ENCODE results near the gene SLC7A9.
"Not testable (repeated sequence)": the region's sequence is repeated elsewhere in the genome, so short reads cannot be mapped to it uniquely, and the experiment has no call there.

DNA sequence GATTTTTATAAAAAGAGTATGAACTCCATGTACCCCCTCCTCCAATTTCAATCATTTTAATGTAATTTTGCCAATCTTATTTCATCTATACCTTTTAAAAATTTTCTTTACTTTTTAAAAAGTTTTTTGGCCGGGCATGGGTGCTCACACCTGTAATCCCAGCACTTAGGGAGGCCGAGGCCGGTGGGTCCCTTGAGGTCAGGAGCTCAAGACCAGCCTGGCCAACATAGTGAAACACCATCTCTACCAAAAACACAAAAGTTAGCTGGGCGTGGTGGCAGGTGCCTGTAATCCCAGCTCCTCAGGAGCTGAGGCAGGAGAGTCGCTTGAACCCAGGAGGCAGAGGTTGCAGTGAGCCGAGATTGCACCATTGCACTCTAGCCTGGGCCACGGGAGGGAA lies 36.2 kb downstream of the SLC7A9 start:
- not testable (repeated sequence) for TF ChIP-seq POLR2A (IDR thresholded peaks at IDR 0.05; ENCODE audit: low read length); GATA1 (IDR thresholded peaks at IDR 0.05; ENCODE audit: low read depth, low read length)
